ENCODE results near the gene OXSR1. TPM values are rescaled to one million over a fixed set of nuclear protein-coding genes. Genes with fewer than 3 reads are reported as not detected.

OXSR1 gene
- total RNA-seq, 1 experiment from 2014 or later = 35.1 TPM

DNA sequence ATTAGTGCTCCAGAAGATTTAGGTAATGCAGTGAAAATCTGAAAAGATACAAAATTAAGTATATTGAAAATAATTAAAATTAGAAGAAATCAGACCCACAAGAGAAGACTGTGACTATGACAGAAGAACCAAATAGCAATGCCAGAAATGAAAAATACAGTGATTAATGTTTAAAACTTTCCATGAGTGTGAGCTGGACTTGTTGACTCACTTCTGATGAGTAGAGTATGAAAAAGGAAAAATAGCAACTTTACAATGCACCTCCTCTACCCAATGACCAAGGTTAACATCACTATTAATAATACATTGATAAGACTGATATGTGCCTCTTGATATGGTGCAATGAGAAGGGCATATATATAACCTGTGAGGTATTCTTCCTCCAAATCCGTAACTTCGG, 60.9 kb downstream of the OXSR1 start:
- Histone ChIP-seq H3K4me3 (replicated peaks in 1 of 2; ENCODE audit: low read depth in 1 of 2, low read length in 2 of 2) (no peak overlapping the region), H3K9me2 (ENCODE audit: insufficient read depth) (no peaks in the 10 kb centered on the region), H2AFZ (ENCODE audit: low read depth, low read length, poor library complexity, severe bottlenecking) (no peak overlapping the region), H3K27ac (ENCODE audit: low read depth, low read length) (no peak overlapping the region), H3K9me3 (ENCODE audit: control insufficient read depth in 1 of 2, insufficient read depth in 1 of 2, low read depth in 1 of 2, low read length in 2 of 2) (no peaks in the 10 kb centered on the region), H3K36me3 (ENCODE audit: control insufficient read depth in 1 of 2, insufficient read depth in 2 of 2, low read length in 2 of 2) (peaks cover 9 to 16% of the 10 kb centered on the region in 2 experiments), H3K4me1 (ENCODE audit: control insufficient read depth in 1 of 2, insufficient read depth in 2 of 2, low read length in 2 of 2) (peaks cover 0 to 4% of the 10 kb centered on the region in 2 experiments; a peak in 1 of 4 replicates), H3K9ac (ENCODE audit: low read length) (no peak overlapping the region), H3K4me2 (ENCODE audit: low read length) (no peak overlapping the region), H3K27me3 (ENCODE audit: insufficient read depth, low read length) (no peaks in the 10 kb centered on the region), H4K20me1 (ENCODE audit: insufficient read depth) (0 out of 2 replicates have a peak, but pooled peaks cover 9% of the 10 kb centered on the region), H3K79me2 (ENCODE audit: insufficient read depth, low read length) (peaks cover 5% of the 10 kb centered on the region; the same call in 1 of the 2 replicates)
- no peak for DNase-seq (ENCODE audit: low read depth, low spot score)
- intact Hi-C loops (cut with micrococcal nuclease) = no loop called here
- ChIA-PET POLR2A (no interaction called here), CTCF (no interaction called here), RAD21 (ENCODE audit: low non-redundant PET in 1 of 2, low total read pairs in 2 of 2, uncharacterized antibody in 2 of 2, unreplicated experiment in 2 of 2) (no interaction called here)
- no peak for ATAC-seq
- TSS peak; percentile 11 for BruUV-seq (replicated peaks)
- TF ChIP-seq YY1 (IDR thresholded peaks at IDR 0.05; ENCODE audit: extremely low read depth, insufficient replicate concordance, low read depth, low read length) (no peak), EZH2phosphoT487 (IDR thresholded peaks at IDR 0.05; ENCODE audit: borderline replicate concordance) (no peak), ZNF274 (IDR thresholded peaks at IDR 0.05; ENCODE audit: low read depth, low read length) (no peak), JUND (IDR thresholded peaks at IDR 0.05) (no peak), POLR2A (IDR thresholded peaks at IDR 0.05; ENCODE audit: borderline replicate concordance, extremely low read depth, insufficient read depth, insufficient read length) (no peak), TCF7L2 (IDR thresholded peaks at IDR 0.05; ENCODE audit: borderline replicate concordance, extremely low read depth, insufficient read depth, insufficient read length) (no peak), SP1 (IDR thresholded peaks at IDR 0.05; ENCODE audit: low read depth) (no peak), SRF (IDR thresholded peaks at IDR 0.05; ENCODE audit: low read depth) (no peak), EGR1 (IDR thresholded peaks at IDR 0.05; ENCODE audit: low read depth) (no peak), ZFX (IDR thresholded peaks at IDR 0.05) (no peak)
- TF ChIP-seq, protein P1, sequence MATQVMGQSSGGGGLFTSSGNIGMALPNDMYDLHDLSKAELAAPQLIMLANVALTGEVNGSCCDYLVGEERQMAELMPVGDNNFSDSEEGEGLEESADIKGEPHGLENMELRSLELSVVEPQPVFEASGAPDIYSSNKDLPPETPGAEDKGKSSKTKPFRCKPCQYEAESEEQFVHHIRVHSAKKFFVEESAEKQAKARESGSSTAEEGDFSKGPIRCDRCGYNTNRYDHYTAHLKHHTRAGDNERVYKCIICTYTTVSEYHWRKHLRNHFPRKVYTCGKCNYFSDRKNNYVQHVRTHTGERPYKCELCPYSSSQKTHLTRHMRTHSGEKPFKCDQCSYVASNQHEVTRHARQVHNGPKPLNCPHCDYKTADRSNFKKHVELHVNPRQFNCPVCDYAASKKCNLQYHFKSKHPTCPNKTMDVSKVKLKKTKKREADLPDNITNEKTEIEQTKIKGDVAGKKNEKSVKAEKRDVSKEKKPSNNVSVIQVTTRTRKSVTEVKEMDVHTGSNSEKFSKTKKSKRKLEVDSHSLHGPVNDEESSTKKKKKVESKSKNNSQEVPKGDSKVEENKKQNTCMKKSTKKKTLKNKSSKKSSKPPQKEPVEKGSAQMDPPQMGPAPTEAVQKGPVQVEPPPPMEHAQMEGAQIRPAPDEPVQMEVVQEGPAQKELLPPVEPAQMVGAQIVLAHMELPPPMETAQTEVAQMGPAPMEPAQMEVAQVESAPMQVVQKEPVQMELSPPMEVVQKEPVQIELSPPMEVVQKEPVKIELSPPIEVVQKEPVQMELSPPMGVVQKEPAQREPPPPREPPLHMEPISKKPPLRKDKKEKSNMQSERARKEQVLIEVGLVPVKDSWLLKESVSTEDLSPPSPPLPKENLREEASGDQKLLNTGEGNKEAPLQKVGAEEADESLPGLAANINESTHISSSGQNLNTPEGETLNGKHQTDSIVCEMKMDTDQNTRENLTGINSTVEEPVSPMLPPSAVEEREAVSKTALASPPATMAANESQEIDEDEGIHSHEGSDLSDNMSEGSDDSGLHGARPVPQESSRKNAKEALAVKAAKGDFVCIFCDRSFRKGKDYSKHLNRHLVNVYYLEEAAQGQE (IDR thresholded peaks at IDR 0.05; ENCODE audit: low read depth) = no peak
- TF ChIP-seq, protein P2, sequence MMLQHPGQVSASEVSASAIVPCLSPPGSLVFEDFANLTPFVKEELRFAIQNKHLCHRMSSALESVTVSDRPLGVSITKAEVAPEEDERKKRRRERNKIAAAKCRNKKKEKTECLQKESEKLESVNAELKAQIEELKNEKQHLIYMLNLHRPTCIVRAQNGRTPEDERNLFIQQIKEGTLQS (IDR thresholded peaks at IDR 0.05) = no peak
- TF ChIP-seq, protein P3, sequence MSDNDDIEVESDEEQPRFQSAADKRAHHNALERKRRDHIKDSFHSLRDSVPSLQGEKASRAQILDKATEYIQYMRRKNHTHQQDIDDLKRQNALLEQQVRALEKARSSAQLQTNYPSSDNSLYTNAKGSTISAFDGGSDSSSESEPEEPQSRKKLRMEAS (IDR thresholded peaks at IDR 0.05) = no peak
- TF ChIP-seq, protein P4, sequence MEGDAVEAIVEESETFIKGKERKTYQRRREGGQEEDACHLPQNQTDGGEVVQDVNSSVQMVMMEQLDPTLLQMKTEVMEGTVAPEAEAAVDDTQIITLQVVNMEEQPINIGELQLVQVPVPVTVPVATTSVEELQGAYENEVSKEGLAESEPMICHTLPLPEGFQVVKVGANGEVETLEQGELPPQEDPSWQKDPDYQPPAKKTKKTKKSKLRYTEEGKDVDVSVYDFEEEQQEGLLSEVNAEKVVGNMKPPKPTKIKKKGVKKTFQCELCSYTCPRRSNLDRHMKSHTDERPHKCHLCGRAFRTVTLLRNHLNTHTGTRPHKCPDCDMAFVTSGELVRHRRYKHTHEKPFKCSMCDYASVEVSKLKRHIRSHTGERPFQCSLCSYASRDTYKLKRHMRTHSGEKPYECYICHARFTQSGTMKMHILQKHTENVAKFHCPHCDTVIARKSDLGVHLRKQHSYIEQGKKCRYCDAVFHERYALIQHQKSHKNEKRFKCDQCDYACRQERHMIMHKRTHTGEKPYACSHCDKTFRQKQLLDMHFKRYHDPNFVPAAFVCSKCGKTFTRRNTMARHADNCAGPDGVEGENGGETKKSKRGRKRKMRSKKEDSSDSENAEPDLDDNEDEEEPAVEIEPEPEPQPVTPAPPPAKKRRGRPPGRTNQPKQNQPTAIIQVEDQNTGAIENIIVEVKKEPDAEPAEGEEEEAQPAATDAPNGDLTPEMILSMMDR (IDR thresholded peaks at IDR 0.05 in 2 of 3, conservative IDR thresholded peaks at IDR 0.05 in 1 of 3; ENCODE audit: borderline replicate concordance in 1 of 3, insufficient read depth in 1 of 3, low read depth in 2 of 3, low read length in 2 of 3) = no peak

All from HCT116 (cell line).